H1 (cell line): ENCODE results near the gene GSTM2. TPM values are rescaled to one million over a fixed set of nuclear protein-coding genes. Genes with fewer than 3 reads are reported as not detected.

ENCODE experiments used
- ASH2L ChIP-seq: fragments of 200-600, 300-600 bp; sonication (generic); IDR thresholded peaks from one replicate; pipeline ENCODE4 v1.7.1; 2017; ENCODE audit warnings: low read length
- BCL11A ChIP-seq, 2 experiments: IDR thresholded peaks; one replicate each; pipeline ENCODE4 v1.6.1; 2011; ENCODE audit warnings: low read depth in 2 of 2, low read length in 2 of 2, mild to moderate bottlenecking in 2 of 2
- KDM1A ChIP-seq: fragments of 200-600, 300-600 bp; sonication (generic); IDR thresholded peaks from 2 replicates; pipeline ENCODE4 v1.7.1; 2016; ENCODE audit warnings: mild to moderate bottlenecking, low read length, borderline replicate concordance
- RBBP5 ChIP-seq: IDR thresholded peaks from 2 replicates; pipeline ENCODE4 v1.7.1; 2012; ENCODE audit warnings: low read depth, mild to moderate bottlenecking, inconsistent platforms, low read length, moderate library complexity, borderline replicate concordance
- RNF2 ChIP-seq: fragments of 200-900, 300-1000 bp; sonication (generic); IDR thresholded peaks from 2 replicates; pipeline ENCODE4 v1.7.1; 2016; ENCODE audit warnings: borderline replicate concordance, low read depth, mild to moderate bottlenecking, antibody characterized with exemption, low read length; ENCODE audit not compliant: poor library complexity, severe bottlenecking; ENCODE audit errors: missing control alignments
- TEAD4 ChIP-seq: IDR thresholded peaks from 2 replicates; pipeline ENCODE4 v1.6.1; 2012; ENCODE audit warnings: low read depth, low read length, inconsistent platforms, mixed read lengths
- YY1 ChIP-seq: IDR thresholded peaks from 2 replicates; pipeline ENCODE4 v1.6.1; 2011; ENCODE audit warnings: low read depth, mild to moderate bottlenecking, low read length
- polyA plus RNA-seq, 7 experiments: library from polyadenylated mRNA; depleted of rRNA in 3 of 7; stranded (reverse) in 5 of 7; unstranded in 2 of 7; fragments of >200 nt in 5 of 7; fragments of 200-250 nt in 2 of 7; gene quantifications; 1 replicate in 5 of 7; 2 replicates in 1 of 7; 4 replicates in 1 of 7; pipeline versions ENCODE4 v1.2.1 to v1.2.3, GENCODE V29; 2011 to 2013; ENCODE audit warnings: missing spikeins in 2 of 7, mixed read lengths in 2 of 7
- total RNA-seq: library from RNA; stranded (reverse); fragmentation: NEBNext Ultra II Directional; extraction: Animal tissue kit (Norgen Biotek cat#: 25700); gene quantifications from 2 replicates; pipeline ENCODE4 v1.2.1, GENCODE V29; 2021
- TF ChIP-seq, protein P1 (sequence below): IDR thresholded peaks from 2 replicates; pipeline ENCODE4 v1.6.1; 2012; ENCODE audit warnings: inconsistent platforms

Gene GSTM2
- total and polyA plus RNA-seq, 2 of the 8 experiments (the other 6 are each of a cell fraction or from before 2014, with no cell fraction given): 9.6 to 23.1 TPM

DNA sequence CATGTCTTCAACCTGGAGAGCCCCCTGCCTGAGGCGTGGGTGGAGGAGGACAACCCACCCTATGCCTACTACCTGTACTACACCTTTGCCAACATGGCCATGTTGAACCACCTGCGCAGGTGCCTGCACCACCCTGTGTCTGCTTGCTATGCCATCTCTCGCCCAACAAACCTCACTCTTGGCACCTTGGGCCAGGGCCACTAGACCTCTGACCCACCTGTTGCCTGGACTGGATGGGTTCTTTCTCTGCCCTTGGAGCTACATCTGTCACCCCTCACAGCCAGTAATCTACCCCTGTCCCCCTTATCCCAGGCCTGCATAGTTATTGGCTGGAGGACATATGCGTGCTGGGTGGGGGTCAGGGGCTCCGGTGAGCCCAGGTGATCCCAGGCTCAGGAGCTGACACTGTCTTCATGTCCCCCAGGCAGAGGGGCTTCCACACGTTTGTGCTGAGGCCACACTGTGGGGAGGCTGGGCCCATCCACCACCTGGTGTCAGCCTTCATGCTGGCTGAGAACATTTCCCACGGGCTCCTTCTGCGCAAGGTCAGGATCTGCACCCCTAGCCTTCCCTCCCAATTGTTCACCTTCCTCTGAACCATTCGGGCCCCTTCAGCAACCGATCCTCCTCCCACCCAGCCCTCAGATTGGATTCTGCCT is 38.4 kb upstream of the GSTM2 start (continued):
- TF ChIP-seq RNF2: no peak
- TF ChIP-seq RBBP5: no peak
- TF ChIP-seq YY1: no peak
- TF ChIP-seq TEAD4: no peak
- TF ChIP-seq BCL11A (IDR thresholded peaks at IDR 0.05; ENCODE audit: low read depth in 2 of 2, low read length in 2 of 2): no peak
- no peak for TF ChIP-seq KDM1A
- TF ChIP-seq ASH2L: no peak
- TF ChIP-seq, protein P1, sequence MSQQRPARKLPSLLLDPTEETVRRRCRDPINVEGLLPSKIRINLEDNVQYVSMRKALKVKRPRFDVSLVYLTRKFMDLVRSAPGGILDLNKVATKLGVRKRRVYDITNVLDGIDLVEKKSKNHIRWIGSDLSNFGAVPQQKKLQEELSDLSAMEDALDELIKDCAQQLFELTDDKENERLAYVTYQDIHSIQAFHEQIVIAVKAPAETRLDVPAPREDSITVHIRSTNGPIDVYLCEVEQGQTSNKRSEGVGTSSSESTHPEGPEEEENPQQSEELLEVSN: no peak
